ENCODE results near the gene LRG1. TPM values are rescaled to one million over a fixed set of nuclear protein-coding genes. Genes with fewer than 3 reads are reported as not detected.

LRG1 gene
- polyA plus RNA-seq, 1 of the 3 experiments (the other 2 are of a cell fraction): 0.12 TPM

- TF ChIP-seq RCOR1 (IDR thresholded peaks at IDR 0.05; ENCODE audit: low read length): no peak
- no peak for TF ChIP-seq GATA2 (CRISPR knock-in tag; IDR thresholded peaks at IDR 0.05)
- TF ChIP-seq TCF12 (IDR thresholded peaks at IDR 0.05): no peak
- TF ChIP-seq, protein P1, sequence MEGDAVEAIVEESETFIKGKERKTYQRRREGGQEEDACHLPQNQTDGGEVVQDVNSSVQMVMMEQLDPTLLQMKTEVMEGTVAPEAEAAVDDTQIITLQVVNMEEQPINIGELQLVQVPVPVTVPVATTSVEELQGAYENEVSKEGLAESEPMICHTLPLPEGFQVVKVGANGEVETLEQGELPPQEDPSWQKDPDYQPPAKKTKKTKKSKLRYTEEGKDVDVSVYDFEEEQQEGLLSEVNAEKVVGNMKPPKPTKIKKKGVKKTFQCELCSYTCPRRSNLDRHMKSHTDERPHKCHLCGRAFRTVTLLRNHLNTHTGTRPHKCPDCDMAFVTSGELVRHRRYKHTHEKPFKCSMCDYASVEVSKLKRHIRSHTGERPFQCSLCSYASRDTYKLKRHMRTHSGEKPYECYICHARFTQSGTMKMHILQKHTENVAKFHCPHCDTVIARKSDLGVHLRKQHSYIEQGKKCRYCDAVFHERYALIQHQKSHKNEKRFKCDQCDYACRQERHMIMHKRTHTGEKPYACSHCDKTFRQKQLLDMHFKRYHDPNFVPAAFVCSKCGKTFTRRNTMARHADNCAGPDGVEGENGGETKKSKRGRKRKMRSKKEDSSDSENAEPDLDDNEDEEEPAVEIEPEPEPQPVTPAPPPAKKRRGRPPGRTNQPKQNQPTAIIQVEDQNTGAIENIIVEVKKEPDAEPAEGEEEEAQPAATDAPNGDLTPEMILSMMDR (IDR thresholded peaks at IDR 0.05): no peak
- TF ChIP-seq, protein P2, sequence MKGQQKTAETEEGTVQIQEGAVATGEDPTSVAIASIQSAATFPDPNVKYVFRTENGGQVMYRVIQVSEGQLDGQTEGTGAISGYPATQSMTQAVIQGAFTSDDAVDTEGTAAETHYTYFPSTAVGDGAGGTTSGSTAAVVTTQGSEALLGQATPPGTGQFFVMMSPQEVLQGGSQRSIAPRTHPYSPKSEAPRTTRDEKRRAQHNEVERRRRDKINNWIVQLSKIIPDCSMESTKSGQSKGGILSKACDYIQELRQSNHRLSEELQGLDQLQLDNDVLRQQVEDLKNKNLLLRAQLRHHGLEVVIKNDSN (IDR thresholded peaks at IDR 0.05; ENCODE audit: borderline replicate concordance, low read depth): no peak
- no peak for TF ChIP-seq MEF2A (IDR thresholded peaks at IDR 0.05; ENCODE audit: borderline replicate concordance, low read depth)
These were observed 45.2 kb downstream of the LRG1 start (continued) for GRCh38 chr19:4494691-4495064.

DNA sequence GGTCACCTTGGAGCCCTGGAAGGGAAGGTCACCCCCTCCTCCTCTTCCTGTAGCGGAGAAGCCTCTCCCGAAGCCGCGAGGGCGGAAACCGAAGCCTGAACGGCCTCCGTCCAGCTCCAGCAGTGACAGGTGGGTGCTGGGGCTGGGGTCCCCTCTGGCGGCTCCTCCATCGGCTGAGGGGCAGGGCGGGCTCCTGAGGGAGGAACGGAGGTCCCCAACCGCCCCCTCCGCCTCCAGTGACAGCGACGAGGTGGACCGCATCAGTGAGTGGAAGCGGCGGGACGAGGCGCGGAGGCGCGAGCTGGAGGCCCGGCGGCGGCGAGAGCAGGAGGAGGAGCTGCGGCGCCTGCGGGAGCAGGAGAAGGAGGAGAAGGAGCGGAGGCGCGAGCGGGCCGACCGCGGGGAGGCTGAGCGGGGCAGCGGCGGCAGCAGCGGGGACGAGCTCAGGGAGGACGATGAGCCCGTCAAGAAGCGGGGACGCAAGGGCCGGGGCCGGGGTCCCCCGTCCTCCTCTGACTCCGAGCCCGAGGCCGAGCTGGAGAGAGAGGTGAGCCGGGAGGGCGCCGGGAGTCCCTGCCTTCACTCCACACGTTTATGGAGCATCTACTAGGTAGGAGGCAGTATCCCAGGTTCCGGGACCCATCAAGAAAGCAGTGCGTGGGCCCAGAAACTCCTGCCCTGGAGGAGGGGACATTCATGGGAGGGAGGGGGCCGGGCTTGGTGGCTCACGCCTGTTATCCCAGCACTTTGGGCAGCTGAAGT, 45.7 kb downstream of the LRG1 start:
- Histone ChIP-seq H3F3A (replicated peaks; ENCODE audit: insufficient read depth) (no peaks in the 10 kb centered on the region), H3K9me2 (no peaks in the 10 kb centered on the region), H3K27me3 (ENCODE audit: insufficient read depth) (no peaks in the 10 kb centered on the region), H3K4me2 (no peak overlapping the region), H3K4me1 (ENCODE audit: control insufficient read depth in 1 of 2, insufficient read depth in 2 of 2, low read depth in 1 of 2, low read length in 1 of 2) (no peaks in the 10 kb centered on the region), H3K36me3 (replicated peaks in 1 of 2; ENCODE audit: control insufficient read depth in 1 of 2, insufficient read depth in 2 of 2, low read length in 1 of 2) (peaks cover 18 to 41% of the 10 kb centered on the region in 2 experiments), H3K79me2 (ENCODE audit: insufficient read depth) (no peaks in the 10 kb centered on the region; the same call in 1 of the 2 replicates), H3K4me3 (ENCODE audit: low read depth in 2 of 2, low read length in 1 of 2) (no peak overlapping the region), H4K20me1 (ENCODE audit: insufficient read depth) (no peaks in the 10 kb centered on the region), H3K9me3 (no peaks in the 10 kb centered on the region), H3K27ac (ENCODE audit: low read depth in 2 of 2, low read length in 1 of 2) (no peak overlapping the region), H3K9ac (no peak overlapping the region), H2AFZ (ENCODE audit: low read depth) (no peak overlapping the region)
- no peak for DNase-seq
- ChIA-PET CTCF (interaction anchor here (1.0 kb wide), 1 partner anchor 31 kb away, joined by 5 read pairs; no protein-coding TSS in a partner anchor), POLR2A (interaction anchor here (1.4 kb wide), 1 partner anchor 10 kb away, joined by 3 read pairs; no protein-coding TSS in a partner anchor)
- no peak for TF ChIP-seq EZH2phosphoT487 (IDR thresholded peaks at IDR 0.05; ENCODE audit: borderline replicate concordance, low read depth)
- TF ChIP-seq TEAD4 (IDR thresholded peaks at IDR 0.05; ENCODE audit: borderline replicate concordance, insufficient read depth): no peak
- WGBS (ENCODE audit: low lambda C conversion rate): 95% methylated on average over 56 of the region's 61 CpGs

DNA sequence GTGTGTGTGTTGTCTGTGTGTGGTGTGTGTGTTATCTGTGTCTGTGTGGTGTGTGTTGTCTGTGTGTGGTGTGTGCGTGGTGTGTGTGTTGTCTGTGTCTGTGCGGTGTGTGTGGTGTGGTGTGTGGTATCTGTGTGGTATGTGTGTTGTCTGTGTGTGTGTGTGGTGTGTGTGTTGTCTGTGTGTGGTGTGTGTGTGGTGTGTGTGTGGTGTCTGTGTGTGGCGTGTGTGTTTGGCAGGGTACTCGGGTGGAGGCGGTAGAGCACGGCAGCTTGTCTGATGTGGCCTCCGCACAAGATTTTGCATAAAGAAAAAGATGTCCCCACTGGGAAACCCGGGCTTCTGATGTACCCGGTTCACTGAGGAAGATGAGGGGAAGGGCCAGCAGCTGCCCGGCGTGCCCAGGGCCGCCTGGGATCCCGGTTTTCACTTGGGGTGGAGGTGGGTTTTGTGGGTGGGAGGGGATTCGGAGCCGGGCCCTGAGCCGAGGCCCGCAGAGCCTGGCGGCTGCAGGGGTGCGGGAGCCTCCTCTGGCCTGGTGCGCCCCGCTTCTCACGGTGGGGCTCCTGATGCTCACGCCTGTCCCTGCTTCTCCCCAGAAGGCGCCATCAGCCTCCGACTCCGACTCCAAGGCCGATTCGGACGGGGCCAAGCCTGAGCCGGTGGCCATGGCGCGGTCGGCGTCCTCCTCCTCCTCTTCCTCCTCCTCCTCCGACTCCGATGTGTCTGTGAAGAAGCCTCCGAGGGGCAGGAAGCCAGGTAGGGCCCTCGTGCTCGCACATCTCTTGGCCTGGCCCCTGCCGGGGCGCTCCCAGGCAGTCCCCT, 46.5 kb downstream of the LRG1 start:
- Histone ChIP-seq H3F3A (replicated peaks; ENCODE audit: insufficient read depth) (no peaks in the 10 kb centered on the region), H3K4me3 (ENCODE audit: low read depth in 2 of 2, low read length in 1 of 2) (no peak overlapping the region), H3K9ac (no peak overlapping the region), H3K36me3 (replicated peaks in 1 of 2; ENCODE audit: control insufficient read depth in 1 of 2, insufficient read depth in 2 of 2, low read length in 1 of 2) (peaks cover 18 to 36% of the 10 kb centered on the region in 2 experiments), H3K4me2 (no peak overlapping the region), H4K20me1 (ENCODE audit: insufficient read depth) (no peaks in the 10 kb centered on the region), H3K9me3 (no peaks in the 10 kb centered on the region), H3K27me3 (ENCODE audit: insufficient read depth) (no peaks in the 10 kb centered on the region), H2AFZ (ENCODE audit: low read depth) (no peak overlapping the region), H3K9me2 (no peaks in the 10 kb centered on the region), H3K4me1 (ENCODE audit: control insufficient read depth in 1 of 2, insufficient read depth in 2 of 2, low read depth in 1 of 2, low read length in 1 of 2) (no peaks in the 10 kb centered on the region), H3K79me2 (ENCODE audit: insufficient read depth) (no peaks in the 10 kb centered on the region; the same call in 1 of the 2 replicates), H3K27ac (ENCODE audit: low read depth in 2 of 2, low read length in 1 of 2) (no peak overlapping the region)
- ChIA-PET CTCF (no interaction called here), POLR2A (interaction anchor here (1.4 kb wide), 1 partner anchor 11 kb away, joined by 3 read pairs; no protein-coding TSS in a partner anchor)
- whole genome bisulfite sequencing (ENCODE audit: low lambda C conversion rate): 97% methylated on average over 18 of the region's 41 CpGs
- DNase-seq: no peak
- TF ChIP-seq MAX (IDR thresholded peaks at IDR 0.05; ENCODE audit: low read depth) (no peak), SMC3 (IDR thresholded peaks at IDR 0.05; ENCODE audit: low read depth, low read length) (no peak), SIN3A (IDR thresholded peaks at IDR 0.05; ENCODE audit: borderline replicate concordance, low read depth, low read length) (no peak), JUND (IDR thresholded peaks at IDR 0.05) (no peak), FOXJ3 (CRISPR knock-in tag; IDR thresholded peaks at IDR 0.05) (no peak), RCOR1 (IDR thresholded peaks at IDR 0.05; ENCODE audit: low read length) (no peak), GATA2 (CRISPR knock-in tag; IDR thresholded peaks at IDR 0.05) (no peak)
- TF ChIP-seq, protein P3, sequence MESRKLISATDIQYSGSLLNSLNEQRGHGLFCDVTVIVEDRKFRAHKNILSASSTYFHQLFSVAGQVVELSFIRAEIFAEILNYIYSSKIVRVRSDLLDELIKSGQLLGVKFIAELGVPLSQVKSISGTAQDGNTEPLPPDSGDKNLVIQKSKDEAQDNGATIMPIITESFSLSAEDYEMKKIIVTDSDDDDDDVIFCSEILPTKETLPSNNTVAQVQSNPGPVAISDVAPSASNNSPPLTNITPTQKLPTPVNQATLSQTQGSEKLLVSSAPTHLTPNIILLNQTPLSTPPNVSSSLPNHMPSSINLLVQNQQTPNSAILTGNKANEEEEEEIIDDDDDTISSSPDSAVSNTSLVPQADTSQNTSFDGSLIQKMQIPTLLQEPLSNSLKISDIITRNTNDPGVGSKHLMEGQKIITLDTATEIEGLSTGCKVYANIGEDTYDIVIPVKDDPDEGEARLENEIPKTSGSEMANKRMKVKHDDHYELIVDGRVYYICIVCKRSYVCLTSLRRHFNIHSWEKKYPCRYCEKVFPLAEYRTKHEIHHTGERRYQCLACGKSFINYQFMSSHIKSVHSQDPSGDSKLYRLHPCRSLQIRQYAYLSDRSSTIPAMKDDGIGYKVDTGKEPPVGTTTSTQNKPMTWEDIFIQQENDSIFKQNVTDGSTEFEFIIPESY (IDR thresholded peaks at IDR 0.05; ENCODE audit: borderline replicate concordance, low read depth): no peak
- TF ChIP-seq, protein P2 (IDR thresholded peaks at IDR 0.05; ENCODE audit: borderline replicate concordance, low read depth): no peak

Data from SK-N-SH (cell line).